Mesenchymal stem cell (in vitro differentiated cells and primary cell): Measurements from ENCODE around the gene RNF157.
"Not testable (repeated sequence)": the region's sequence is repeated elsewhere in the genome, so short reads cannot be mapped to it uniquely, and the experiment has no call there.

Source experiments
- DNase-seq: peaks from one replicate; pipeline ENCODE4 v3.0.0-alpha.2; 2013
- H2AFZ ChIP-seq: one replicate; pipeline ENCODE4 v1.6.1; 2013; ENCODE audit warnings: low read depth, mild to moderate bottlenecking, control low read depth, inconsistent platforms, low read length, moderate library complexity
- H2AK5ac ChIP-seq: 2 replicates; pipeline ENCODE4 v1.6.1; 2013; ENCODE audit warnings: low read length, moderate library complexity, mild to moderate bottlenecking, inconsistent platforms; ENCODE audit not compliant: severe bottlenecking
- H2BK120ac ChIP-seq: one replicate; pipeline ENCODE4 v1.6.1; 2013; ENCODE audit warnings: low read depth, mild to moderate bottlenecking, inconsistent platforms, low read length, moderate library complexity
- H2BK12ac ChIP-seq, 2 experiments: one replicate each; pipeline ENCODE4 v1.6.1; 2013; ENCODE audit warnings: inconsistent platforms in 2 of 2, low read length in 2 of 2, mild to moderate bottlenecking in 2 of 2, moderate library complexity in 2 of 2, control low read depth in 1 of 2
- H2BK15ac ChIP-seq: one replicate; pipeline ENCODE4 v1.6.1; 2013; ENCODE audit warnings: mild to moderate bottlenecking, low read depth, inconsistent platforms; ENCODE audit not compliant: poor library complexity, severe bottlenecking
- H2BK5ac ChIP-seq: 2 replicates; pipeline ENCODE4 v1.6.1; 2013; ENCODE audit warnings: low read depth, mild to moderate bottlenecking, low read length, control low read depth, inconsistent platforms; ENCODE audit not compliant: poor library complexity, severe bottlenecking
- H3K14ac ChIP-seq, 2 experiments: one replicate each; pipeline ENCODE4 v1.6.1; 2013; ENCODE audit warnings: inconsistent platforms in 2 of 2, low read length in 2 of 2, control low read depth in 1 of 2, mild to moderate bottlenecking in 1 of 2, moderate library complexity in 1 of 2
- H3K18ac ChIP-seq, 2 experiments: one replicate each; pipeline ENCODE4 v1.6.1; 2013; ENCODE audit warnings: inconsistent platforms in 2 of 2, low read length in 2 of 2, control low read depth in 1 of 2, low read depth in 1 of 2, mild to moderate bottlenecking in 1 of 2
- H3K23ac ChIP-seq, 2 experiments: one replicate each; pipeline ENCODE4 v1.6.1; 2013; ENCODE audit warnings: inconsistent platforms in 2 of 2, low read length in 2 of 2, mild to moderate bottlenecking in 2 of 2, moderate library complexity in 2 of 2, control low read depth in 1 of 2
- H3K27ac ChIP-seq: 2 replicates; pipeline ENCODE4 v1.5.1; 2013; ENCODE audit warnings: mild to moderate bottlenecking, moderate library complexity, low read length, control low read depth, inconsistent platforms; ENCODE audit not compliant: poor library complexity, severe bottlenecking
- H3K27me3 ChIP-seq, 2 experiments: 2 replicates each; pipeline versions ENCODE4 v1.6.1 to v1.7.0; 2013; ENCODE audit warnings: low read length in 2 of 2, mild to moderate bottlenecking in 2 of 2, moderate library complexity in 2 of 2, control low read depth in 1 of 2, inconsistent platforms in 1 of 2; ENCODE audit not compliant: control insufficient read depth in 1 of 2, insufficient read depth in 1 of 2
- H3K36me3 ChIP-seq, 2 experiments: 2 replicates each; pipeline versions ENCODE4 v1.6.1 to v1.7.0; 2013; ENCODE audit warnings: low read length in 2 of 2, control low read depth in 1 of 2, inconsistent platforms in 1 of 2, low read depth in 1 of 2, mild to moderate bottlenecking in 1 of 2; ENCODE audit not compliant: insufficient read depth in 2 of 2, control insufficient read depth in 1 of 2
- H3K4ac ChIP-seq, 2 experiments: one replicate each; pipeline ENCODE4 v1.6.1; 2013; ENCODE audit warnings: inconsistent platforms in 2 of 2, low read length in 2 of 2, mild to moderate bottlenecking in 2 of 2, moderate library complexity in 2 of 2, control low read depth in 1 of 2, low read depth in 1 of 2
- H3K4me1 ChIP-seq: 2 replicates; pipeline ENCODE4 v1.6.1; 2013; ENCODE audit warnings: low read depth, low read length, control low read depth; ENCODE audit not compliant: control insufficient read depth, insufficient read depth
- H3K4me2 ChIP-seq: 2 replicates; pipeline ENCODE4 v1.6.1; 2013; ENCODE audit warnings: low read length, mild to moderate bottlenecking, inconsistent platforms; ENCODE audit not compliant: poor library complexity, severe bottlenecking
- H3K4me3 ChIP-seq, 2 experiments: 2 replicates each; pipeline versions ENCODE4 v1.5.1 to v1.7.0; 2013; ENCODE audit warnings: low read length in 2 of 2, mild to moderate bottlenecking in 2 of 2, control low read depth in 1 of 2, low read depth in 1 of 2; ENCODE audit not compliant: insufficient read depth in 1 of 2
- H3K79me1 ChIP-seq: replicated peaks from 2 replicates; pipeline ENCODE4 v1.6.1; 2013; ENCODE audit warnings: mild to moderate bottlenecking, control low read depth, low read length, inconsistent platforms; ENCODE audit not compliant: poor library complexity, severe bottlenecking
- H3K9ac ChIP-seq: 2 replicates; pipeline ENCODE4 v1.7.0; 2013; ENCODE audit warnings: mild to moderate bottlenecking, low read length, moderate library complexity
- H3K9me3 ChIP-seq: 2 replicates; pipeline ENCODE4 v1.7.0; 2013; ENCODE audit warnings: mild to moderate bottlenecking, low read length; ENCODE audit not compliant: control insufficient read depth
- H4K8ac ChIP-seq: one replicate; pipeline ENCODE4 v1.6.1; 2013; ENCODE audit warnings: inconsistent platforms, mild to moderate bottlenecking, low read length, moderate library complexity
- H4K91ac ChIP-seq: one replicate; pipeline ENCODE4 v1.6.1; 2013; ENCODE audit warnings: mild to moderate bottlenecking, low read length, inconsistent platforms
- WGBS: methylation state at CpG from one replicate; pipeline ENCODE4 v1.1.7; 2013; ENCODE audit warnings: mixed read lengths; 5-methylcytosine and 5-hydroxymethylcytosine counted together

Gene RNF157

GRCh38 chr17:76268991-76269981 is 29.0 kb upstream of the RNF157 start:
- Histone ChIP-seq H2AFZ (no peak overlapping the region), H3K36me3 (peaks cover 20 to 40% of the 10 kb centered on the region in 2 experiments), H3K9ac (no peak overlapping the region), H2AK5ac (no peak overlapping the region), H3K9me3 (no peaks in the 10 kb centered on the region), H2BK12ac (peak overlapping the region; percentile 6 to 21), H3K27me3 (no peaks in the 10 kb centered on the region), H3K4me1 (peaks cover 61% of the 10 kb centered on the region), H3K79me1 (peaks cover 16% of the 10 kb centered on the region), H4K91ac (no peak overlapping the region), H2BK15ac (no peak overlapping the region), H3K18ac (no peak overlapping the region), H3K14ac (no peak overlapping the region), H3K23ac (no peak overlapping the region), H3K27ac (no peak overlapping the region), H3K4me3 (no peak overlapping the region), H4K8ac (peak overlapping the region; percentile 45), H2BK5ac (no peak overlapping the region), H3K4ac (no peak overlapping the region), H3K4me2 (no peak overlapping the region), H2BK120ac (no peak overlapping the region)
- DNase-seq = peak; percentile 43
- 95% methylated on average over 11 of the region's 12 CpGs for WGBS

- Histone ChIP-seq H3K4ac (peak overlapping the region in 1 of 2 experiments; percentile 38), H3K36me3 (peaks cover 20 to 40% of the 10 kb centered on the region in 2 experiments), H3K9me3 (no peaks in the 10 kb centered on the region), H2BK5ac (no peak overlapping the region), H3K4me3 (peak overlapping the region in 1 of 2 experiments; percentile 63), H2BK120ac (no peak overlapping the region), H3K27me3 (no peaks in the 10 kb centered on the region), H3K4me2 (peak overlapping the region; percentile 1), H4K8ac (peak overlapping the region; percentile 61), H2AFZ (no peak overlapping the region), H3K4me1 (peaks cover 61% of the 10 kb centered on the region), H3K23ac (no peak overlapping the region), H3K79me1 (peaks cover 16% of the 10 kb centered on the region), H2BK12ac (peak overlapping the region in 1 of 2 experiments; percentile 53), H3K9ac (peak overlapping the region; percentile 81), H3K18ac (peak overlapping the region in 1 of 2 experiments; percentile 29), H2AK5ac (peak overlapping the region; percentile 68), H3K14ac (no peak overlapping the region), H3K27ac (no peak overlapping the region), H4K91ac (peak overlapping the region; percentile 56), H2BK15ac (peak overlapping the region; percentile 76)
- peak; percentile 82 for DNase-seq
- 61% methylated on average over 5 of the region's 9 CpGs for WGBS
These were observed 27.9 kb upstream of the RNF157 start for GRCh38 chr17:76268015-76268749.

GRCh38 chr17:76267581-76268001 is 27.3 kb upstream of the RNF157 start:
- not testable (repeated sequence) for H3K23ac ChIP-seq, H3K27me3 ChIP-seq, H4K91ac ChIP-seq, H2BK15ac ChIP-seq, H2AFZ ChIP-seq, H4K8ac ChIP-seq, H3K14ac ChIP-seq, H2BK5ac ChIP-seq, H2AK5ac ChIP-seq, H3K9me3 ChIP-seq, H2BK12ac ChIP-seq, H3K27ac ChIP-seq, H3K18ac ChIP-seq, H3K4me2 ChIP-seq, H2BK120ac ChIP-seq, DNase-seq, H3K4ac ChIP-seq
- H3K36me3 ChIP-seq = peaks cover 20 to 38% of the 10 kb centered on the region in 2 experiments
- H3K4me1 ChIP-seq = peaks cover 60% of the 10 kb centered on the region
- peak overlapping the region; percentile 81 for H3K9ac ChIP-seq
- peak overlapping the region in 1 of 2 experiments; percentile 63 for H3K4me3 ChIP-seq
- WGBS = 98% methylated on average over 13 of the region's 13 CpGs
- H3K79me1 ChIP-seq = peaks cover 16% of the 10 kb centered on the region
